HepG2 (cell line): ENCODE results near the gene MTURN. TPM values are rescaled to one million over a fixed set of nuclear protein-coding genes. Genes with fewer than 3 reads are reported as not detected.
A peak's percentile ranks its signal among the peaks of the same experiment; 100 is the strongest.

Experiments
- ATF1 ChIP-seq: IDR thresholded peaks from 2 replicates; pipeline ENCODE4 v1.6.1; 2016; ENCODE audit warnings: mild to moderate bottlenecking, control low read depth
- ATF2 ChIP-seq: sonication (generic); formaldehyde crosslinking; IDR thresholded peaks from 2 replicates; pipeline ENCODE4 v1.4.0; 2020; ENCODE audit warnings: missing genetic modification reagents
- FOSL2 ChIP-seq: sonication (generic); formaldehyde crosslinking; IDR thresholded peaks from 2 replicates; pipeline ENCODE4 v1.4.0; 2020; ENCODE audit warnings: missing genetic modification reagents
- KDM2A ChIP-seq: sonication (generic); formaldehyde crosslinking; IDR thresholded peaks from 2 replicates; pipeline ENCODE4 v1.4.0; 2020; ENCODE audit warnings: low read depth, missing genetic modification reagents, borderline replicate concordance
- KDM5B ChIP-seq: sonication (generic); formaldehyde crosslinking; IDR thresholded peaks from 2 replicates; pipeline ENCODE4 v1.4.0; 2020; ENCODE audit warnings: missing genetic modification reagents, mild to moderate bottlenecking, borderline replicate concordance
- KLF12 ChIP-seq: sonication (generic); formaldehyde crosslinking; IDR thresholded peaks from 2 replicates; pipeline ENCODE4 v1.4.0; 2020; ENCODE audit warnings: missing genetic modification reagents, borderline replicate concordance
- PHF21A ChIP-seq: sonication (generic); formaldehyde crosslinking; IDR thresholded peaks from 2 replicates; pipeline ENCODE4 v1.5.0; 2020; ENCODE audit warnings: mild to moderate bottlenecking, missing genetic modification reagents
- RARA ChIP-seq: IDR thresholded peaks from 2 replicates; pipeline ENCODE4 v1.6.1; 2016; ENCODE audit warnings: missing genetic modification reagents, missing compliant biosample characterization
- RBFOX2 ChIP-seq: fragments of 200-400 bp; formaldehyde crosslinking; IDR thresholded peaks from 2 replicates; pipeline ENCODE4 v1.6.1; 2017; ENCODE audit warnings: low read depth, mild to moderate bottlenecking, low read length
- SAP130 ChIP-seq: IDR thresholded peaks from 2 replicates; pipeline ENCODE4 v1.6.1; 2016; ENCODE audit warnings: low read depth
- SKI ChIP-seq: fragments of 450-650 bp; IDR thresholded peaks from one replicate; pipeline ENCODE4 v1.6.1; 2018; ENCODE audit warnings: mild to moderate bottlenecking; ENCODE audit not compliant: partially characterized antibody
- THAP9 ChIP-seq: sonication (generic); formaldehyde crosslinking; IDR thresholded peaks from 2 replicates; pipeline ENCODE4; 2020; ENCODE audit warnings: missing genetic modification reagents, mild to moderate bottlenecking, borderline replicate concordance
- YEATS4 ChIP-seq: sonication (generic); formaldehyde crosslinking; IDR thresholded peaks from 2 replicates; pipeline ENCODE4 v1.4.0; 2020; ENCODE audit warnings: missing genetic modification reagents, borderline replicate concordance
- ZBTB2 ChIP-seq: sonication (generic); formaldehyde crosslinking; IDR thresholded peaks from 2 replicates; pipeline ENCODE4 v1.8.0; 2022; ENCODE audit warnings: low read depth, missing genetic modification reagents
- ZEB1 ChIP-seq: IDR thresholded peaks from 2 replicates; pipeline ENCODE4 v1.6.1; 2012; ENCODE audit warnings: mild to moderate bottlenecking, low read depth, inconsistent platforms; ENCODE audit not compliant: insufficient replicate concordance
- ZMYM4 ChIP-seq: sonication (generic); formaldehyde crosslinking; IDR thresholded peaks from 2 replicates; pipeline ENCODE4 v1.8.1; 2023; ENCODE audit warnings: mild to moderate bottlenecking, missing genetic modification reagents
- ZNF263 ChIP-seq: sonication (generic); formaldehyde crosslinking; IDR thresholded peaks from 2 replicates; pipeline ENCODE4 v1.4.0; 2020; ENCODE audit warnings: missing genetic modification reagents
- ZNF431 ChIP-seq: sonication (generic); formaldehyde crosslinking; IDR thresholded peaks from 2 replicates; pipeline ENCODE4 v1.9.0; 2022; ENCODE audit warnings: missing genetic modification reagents, low read depth, mild to moderate bottlenecking, borderline replicate concordance
- ZNF451 ChIP-seq: sonication (generic); formaldehyde crosslinking; IDR thresholded peaks from 2 replicates; pipeline ENCODE4 v1.5.0; 2020; ENCODE audit warnings: mild to moderate bottlenecking, missing genetic modification reagents
- ZNF577 ChIP-seq: sonication (generic); formaldehyde crosslinking; IDR thresholded peaks from 2 replicates; pipeline ENCODE4 v1.4.0; 2020; ENCODE audit warnings: mild to moderate bottlenecking, low read depth, missing genetic modification reagents, borderline replicate concordance
- polyA plus RNA-seq, 8 experiments: library from polyadenylated mRNA; depleted of rRNA in 3 of 8; stranded (reverse) in 7 of 8; unstranded in 1 of 8; fragments of >200 nt; fragmentation: Illumina TruSeq in 4 of 8; extraction: Trizol in 4 of 8; gene quantifications; 2 replicates each; pipeline versions ENCODE4 v1.2.1 to v1.2.3, GENCODE V29; 2011 to 2016; ENCODE audit warnings: low read depth in 4 of 8, missing spikeins in 1 of 8, mixed read lengths in 1 of 8; ENCODE audit not compliant: insufficient read depth in 1 of 8
- total RNA-seq, 5 experiments: library from RNA; depleted of rRNA; stranded (reverse); fragments of >200 nt; fragmentation: Illumina TruSeq; extraction: Trizol; gene quantifications; 2 replicates each; pipeline ENCODE4 v1.2.3, GENCODE V29; 2016; ENCODE audit warnings: low read depth in 1 of 5

Gene MTURN
- total and polyA plus RNA-seq, 2 of the 13 experiments (the other 11 are each of a cell fraction or from before 2014, with no cell fraction given), result 5.7 to 7.2 TPM

GRCh38 chr7:30134611-30135300 is at the start of gene MTURN (continued):
- peak; percentile 43; the same call in 1 of the 2 replicates for TF ChIP-seq ZBTB2
- TF ChIP-seq ZNF431 (CRISPR knock-in tag), result 0 out of 2 replicates have a peak, but pooled peaks have one; percentile 23
- peak; percentile 87 for TF ChIP-seq ATF2 (CRISPR knock-in tag)
- peak; percentile 47; the same call in 1 of the 2 replicates for TF ChIP-seq ZNF263
- TF ChIP-seq ZNF451, result no peak
- 0 out of 2 replicates have a peak, but pooled peaks have one; percentile 12 for TF ChIP-seq KLF12 (CRISPR knock-in tag)
- peak; percentile 5 for TF ChIP-seq SKI
- TF ChIP-seq YEATS4 (CRISPR knock-in tag), result peak; percentile 75; the same call in 1 of the 2 replicates
- TF ChIP-seq RBFOX2, result 0 out of 2 replicates have a peak, but pooled peaks have one; percentile 9
- TF ChIP-seq SAP130 (CRISPR knock-in tag), result peak; percentile 28; the same call in 1 of the 2 replicates
- TF ChIP-seq KDM2A (CRISPR knock-in tag), result peak; percentile 83; the same call in 1 of the 2 replicates
- TF ChIP-seq ZNF577 (CRISPR knock-in tag), result no peak
- TF ChIP-seq FOSL2 (CRISPR knock-in tag), result 0 out of 2 replicates have a peak, but pooled peaks have one; percentile 18
- TF ChIP-seq ATF1 (CRISPR knock-in tag), result peak; percentile 93
- 0 out of 2 replicates have a peak, but pooled peaks have one; percentile 35 for TF ChIP-seq KDM5B (CRISPR knock-in tag)
- peak; percentile 34; the same call in 1 of the 2 replicates for TF ChIP-seq ZMYM4 (CRISPR knock-in tag)
- no peak for TF ChIP-seq RARA (CRISPR knock-in tag)
- no peak for TF ChIP-seq THAP9 (CRISPR knock-in tag)
- TF ChIP-seq ZEB1, result no peak
- TF ChIP-seq PHF21A, result 0 out of 2 replicates have a peak, but pooled peaks have one; percentile 22
